SK-N-SH (cell line): ENCODE measurements around the gene CTNNB1.

ENCODE experiments used
- CTCF ChIP-seq: fragments of 200-600 bp; sonication (generic); IDR thresholded peaks from 2 replicates; pipeline ENCODE4 v1.6.1; 2017; ENCODE audit warnings: antibody characterized with exemption, mild to moderate bottlenecking, moderate library complexity
- FOXJ3 ChIP-seq: sonication (generic); formaldehyde crosslinking; IDR thresholded peaks from 2 replicates; pipeline ENCODE4 v1.5.1; 2020; ENCODE audit warnings: mild to moderate bottlenecking, missing genetic modification reagents
- MAX ChIP-seq: IDR thresholded peaks from 2 replicates; pipeline ENCODE4 v1.4.0; 2012; ENCODE audit warnings: low read depth
- MEF2A ChIP-seq: IDR thresholded peaks from 2 replicates; pipeline ENCODE4 v1.4.0; 2012; ENCODE audit warnings: low read depth, borderline replicate concordance
- POLR2AphosphoS5 ChIP-seq: IDR thresholded peaks from 2 replicates; pipeline ENCODE4 v1.6.1; 2012; ENCODE audit warnings: low read depth, low read length
- SIN3A ChIP-seq: IDR thresholded peaks from 2 replicates; pipeline ENCODE4 v1.6.1; 2012; ENCODE audit warnings: low read depth, mild to moderate bottlenecking, low read length, moderate library complexity, borderline replicate concordance
- ZBTB33 ChIP-seq: IDR thresholded peaks from 2 replicates; pipeline ENCODE4 v1.4.0; 2012; ENCODE audit warnings: low read depth, borderline replicate concordance
- TF ChIP-seq, protein P1 (sequence below): IDR thresholded peaks from 2 replicates; pipeline ENCODE4 v1.6.1; 2012; ENCODE audit warnings: mild to moderate bottlenecking, low read depth, low read length, moderate library complexity

GRCh38 chr3:41162541-41162940 is 36.8 kb upstream of the CTNNB1 start:
- no peak for TF ChIP-seq CTCF
- no peak for TF ChIP-seq FOXJ3
- no peak for TF ChIP-seq MEF2A
- TF ChIP-seq POLR2AphosphoS5: no peak
- TF ChIP-seq, protein P1, sequence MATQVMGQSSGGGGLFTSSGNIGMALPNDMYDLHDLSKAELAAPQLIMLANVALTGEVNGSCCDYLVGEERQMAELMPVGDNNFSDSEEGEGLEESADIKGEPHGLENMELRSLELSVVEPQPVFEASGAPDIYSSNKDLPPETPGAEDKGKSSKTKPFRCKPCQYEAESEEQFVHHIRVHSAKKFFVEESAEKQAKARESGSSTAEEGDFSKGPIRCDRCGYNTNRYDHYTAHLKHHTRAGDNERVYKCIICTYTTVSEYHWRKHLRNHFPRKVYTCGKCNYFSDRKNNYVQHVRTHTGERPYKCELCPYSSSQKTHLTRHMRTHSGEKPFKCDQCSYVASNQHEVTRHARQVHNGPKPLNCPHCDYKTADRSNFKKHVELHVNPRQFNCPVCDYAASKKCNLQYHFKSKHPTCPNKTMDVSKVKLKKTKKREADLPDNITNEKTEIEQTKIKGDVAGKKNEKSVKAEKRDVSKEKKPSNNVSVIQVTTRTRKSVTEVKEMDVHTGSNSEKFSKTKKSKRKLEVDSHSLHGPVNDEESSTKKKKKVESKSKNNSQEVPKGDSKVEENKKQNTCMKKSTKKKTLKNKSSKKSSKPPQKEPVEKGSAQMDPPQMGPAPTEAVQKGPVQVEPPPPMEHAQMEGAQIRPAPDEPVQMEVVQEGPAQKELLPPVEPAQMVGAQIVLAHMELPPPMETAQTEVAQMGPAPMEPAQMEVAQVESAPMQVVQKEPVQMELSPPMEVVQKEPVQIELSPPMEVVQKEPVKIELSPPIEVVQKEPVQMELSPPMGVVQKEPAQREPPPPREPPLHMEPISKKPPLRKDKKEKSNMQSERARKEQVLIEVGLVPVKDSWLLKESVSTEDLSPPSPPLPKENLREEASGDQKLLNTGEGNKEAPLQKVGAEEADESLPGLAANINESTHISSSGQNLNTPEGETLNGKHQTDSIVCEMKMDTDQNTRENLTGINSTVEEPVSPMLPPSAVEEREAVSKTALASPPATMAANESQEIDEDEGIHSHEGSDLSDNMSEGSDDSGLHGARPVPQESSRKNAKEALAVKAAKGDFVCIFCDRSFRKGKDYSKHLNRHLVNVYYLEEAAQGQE: no peak
- TF ChIP-seq MAX: no peak
- TF ChIP-seq SIN3A: no peak
- TF ChIP-seq ZBTB33: no peak
